Measurements from ENCODE around the gene GON4L. TPM values are rescaled to one million over a fixed set of nuclear protein-coding genes. Genes with fewer than 3 reads are reported as not detected.

GON4L gene
- total and polyA plus RNA-seq, 2 experiments from 2014 or later = 45.2 to 93.1 TPM

DNA sequence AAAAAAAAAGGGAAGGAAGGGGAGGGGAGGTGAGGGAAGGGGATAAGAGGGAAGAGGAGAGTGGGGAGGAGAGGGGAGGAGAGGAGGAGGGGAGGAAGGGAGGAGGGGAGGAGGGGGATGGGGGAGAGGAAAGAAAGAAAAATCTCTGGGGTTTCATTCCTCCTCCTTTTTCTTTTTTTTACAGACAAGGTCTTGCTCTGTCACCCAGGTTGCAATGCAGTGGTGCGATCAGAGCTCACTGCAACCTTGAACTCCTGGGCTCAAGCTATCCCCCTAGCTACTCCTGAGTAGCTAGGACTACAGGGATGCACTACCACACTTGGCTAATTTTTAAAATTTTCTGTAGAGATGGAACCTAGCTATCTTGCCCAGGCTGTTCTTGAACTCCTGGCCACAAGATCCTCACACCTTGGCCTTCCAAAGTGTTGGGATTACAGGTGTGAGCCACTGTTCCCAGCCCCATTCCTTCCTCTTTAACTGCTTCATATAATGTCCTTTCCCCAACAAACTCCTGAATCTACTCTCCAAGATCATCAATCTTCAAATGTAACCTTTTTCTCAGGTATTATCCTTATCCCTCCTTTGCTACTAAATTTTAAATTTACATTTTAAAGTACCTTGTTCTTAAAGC is 23.2 kb downstream of the GON4L start (continued):
- TF ChIP-seq, protein P1, sequence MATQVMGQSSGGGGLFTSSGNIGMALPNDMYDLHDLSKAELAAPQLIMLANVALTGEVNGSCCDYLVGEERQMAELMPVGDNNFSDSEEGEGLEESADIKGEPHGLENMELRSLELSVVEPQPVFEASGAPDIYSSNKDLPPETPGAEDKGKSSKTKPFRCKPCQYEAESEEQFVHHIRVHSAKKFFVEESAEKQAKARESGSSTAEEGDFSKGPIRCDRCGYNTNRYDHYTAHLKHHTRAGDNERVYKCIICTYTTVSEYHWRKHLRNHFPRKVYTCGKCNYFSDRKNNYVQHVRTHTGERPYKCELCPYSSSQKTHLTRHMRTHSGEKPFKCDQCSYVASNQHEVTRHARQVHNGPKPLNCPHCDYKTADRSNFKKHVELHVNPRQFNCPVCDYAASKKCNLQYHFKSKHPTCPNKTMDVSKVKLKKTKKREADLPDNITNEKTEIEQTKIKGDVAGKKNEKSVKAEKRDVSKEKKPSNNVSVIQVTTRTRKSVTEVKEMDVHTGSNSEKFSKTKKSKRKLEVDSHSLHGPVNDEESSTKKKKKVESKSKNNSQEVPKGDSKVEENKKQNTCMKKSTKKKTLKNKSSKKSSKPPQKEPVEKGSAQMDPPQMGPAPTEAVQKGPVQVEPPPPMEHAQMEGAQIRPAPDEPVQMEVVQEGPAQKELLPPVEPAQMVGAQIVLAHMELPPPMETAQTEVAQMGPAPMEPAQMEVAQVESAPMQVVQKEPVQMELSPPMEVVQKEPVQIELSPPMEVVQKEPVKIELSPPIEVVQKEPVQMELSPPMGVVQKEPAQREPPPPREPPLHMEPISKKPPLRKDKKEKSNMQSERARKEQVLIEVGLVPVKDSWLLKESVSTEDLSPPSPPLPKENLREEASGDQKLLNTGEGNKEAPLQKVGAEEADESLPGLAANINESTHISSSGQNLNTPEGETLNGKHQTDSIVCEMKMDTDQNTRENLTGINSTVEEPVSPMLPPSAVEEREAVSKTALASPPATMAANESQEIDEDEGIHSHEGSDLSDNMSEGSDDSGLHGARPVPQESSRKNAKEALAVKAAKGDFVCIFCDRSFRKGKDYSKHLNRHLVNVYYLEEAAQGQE (IDR thresholded peaks at IDR 0.05; ENCODE audit: unreplicated experiment) = no peak
- TF ChIP-seq, protein P2, sequence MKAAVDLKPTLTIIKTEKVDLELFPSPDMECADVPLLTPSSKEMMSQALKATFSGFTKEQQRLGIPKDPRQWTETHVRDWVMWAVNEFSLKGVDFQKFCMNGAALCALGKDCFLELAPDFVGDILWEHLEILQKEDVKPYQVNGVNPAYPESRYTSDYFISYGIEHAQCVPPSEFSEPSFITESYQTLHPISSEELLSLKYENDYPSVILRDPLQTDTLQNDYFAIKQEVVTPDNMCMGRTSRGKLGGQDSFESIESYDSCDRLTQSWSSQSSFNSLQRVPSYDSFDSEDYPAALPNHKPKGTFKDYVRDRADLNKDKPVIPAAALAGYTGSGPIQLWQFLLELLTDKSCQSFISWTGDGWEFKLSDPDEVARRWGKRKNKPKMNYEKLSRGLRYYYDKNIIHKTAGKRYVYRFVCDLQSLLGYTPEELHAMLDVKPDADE (IDR thresholded peaks at IDR 0.05) = no peak
- no peak for TF ChIP-seq STAT1 (IDR thresholded peaks at IDR 0.05; ENCODE audit: unreplicated experiment)
- no peak for TF ChIP-seq NANOG (IDR thresholded peaks at IDR 0.05; ENCODE audit: borderline replicate concordance)
- no peak for TF ChIP-seq ZNF331 (CRISPR knock-in tag; IDR thresholded peaks at IDR 0.05; ENCODE audit: low read depth)
- TF ChIP-seq POLR2AphosphoS5 (IDR thresholded peaks at IDR 0.05; ENCODE audit: low read depth) = no peak
- TF ChIP-seq EZH2 (IDR thresholded peaks at IDR 0.05; ENCODE audit: low read depth, unreplicated experiment) = no peak
- TF ChIP-seq, protein P3, sequence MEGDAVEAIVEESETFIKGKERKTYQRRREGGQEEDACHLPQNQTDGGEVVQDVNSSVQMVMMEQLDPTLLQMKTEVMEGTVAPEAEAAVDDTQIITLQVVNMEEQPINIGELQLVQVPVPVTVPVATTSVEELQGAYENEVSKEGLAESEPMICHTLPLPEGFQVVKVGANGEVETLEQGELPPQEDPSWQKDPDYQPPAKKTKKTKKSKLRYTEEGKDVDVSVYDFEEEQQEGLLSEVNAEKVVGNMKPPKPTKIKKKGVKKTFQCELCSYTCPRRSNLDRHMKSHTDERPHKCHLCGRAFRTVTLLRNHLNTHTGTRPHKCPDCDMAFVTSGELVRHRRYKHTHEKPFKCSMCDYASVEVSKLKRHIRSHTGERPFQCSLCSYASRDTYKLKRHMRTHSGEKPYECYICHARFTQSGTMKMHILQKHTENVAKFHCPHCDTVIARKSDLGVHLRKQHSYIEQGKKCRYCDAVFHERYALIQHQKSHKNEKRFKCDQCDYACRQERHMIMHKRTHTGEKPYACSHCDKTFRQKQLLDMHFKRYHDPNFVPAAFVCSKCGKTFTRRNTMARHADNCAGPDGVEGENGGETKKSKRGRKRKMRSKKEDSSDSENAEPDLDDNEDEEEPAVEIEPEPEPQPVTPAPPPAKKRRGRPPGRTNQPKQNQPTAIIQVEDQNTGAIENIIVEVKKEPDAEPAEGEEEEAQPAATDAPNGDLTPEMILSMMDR (conservative IDR thresholded peaks at IDR 0.05; ENCODE audit: low read depth in 2 of 2) = no peak

DNA sequence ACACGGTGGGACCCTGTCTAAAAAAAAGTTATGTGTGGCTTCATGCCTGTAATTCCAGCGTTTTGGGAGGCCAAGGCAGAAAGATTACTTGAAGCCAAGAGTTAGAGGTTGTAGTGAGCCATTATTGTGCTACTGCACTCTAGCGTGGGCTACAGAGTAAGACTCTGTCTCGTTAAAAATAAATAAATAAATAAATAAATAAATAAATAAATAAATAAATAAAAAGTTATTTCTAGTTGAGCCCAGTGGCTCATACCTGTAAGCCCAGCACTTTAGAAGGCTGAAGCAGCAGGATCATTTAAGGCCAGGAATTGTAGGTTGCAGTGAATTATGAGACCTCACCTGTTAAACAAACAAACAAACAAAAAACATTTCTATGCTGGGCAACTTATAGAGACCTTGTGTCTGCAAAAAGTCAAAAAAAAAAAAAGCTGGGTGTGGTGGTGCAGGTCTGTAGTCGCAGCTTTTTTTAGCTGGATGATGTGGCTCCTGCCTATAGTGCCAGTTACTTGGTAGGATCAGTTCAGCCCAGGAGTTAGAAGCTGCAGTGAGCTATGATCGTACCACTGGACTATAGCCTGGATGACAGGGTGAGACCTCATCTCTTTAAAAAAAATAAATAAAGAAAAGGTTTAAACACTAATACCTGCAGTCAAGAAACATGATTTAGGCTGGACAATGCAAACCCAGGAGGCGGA is 25.6 kb downstream of the GON4L start:
- Histone ChIP-seq H3K4me1 (ENCODE audit: insufficient read depth) (no peaks in the 10 kb centered on the region), H3K9me2 (ENCODE audit: insufficient read depth) (no peaks in the 10 kb centered on the region), H3K4me2 (no peak overlapping the region), H3K27ac (ENCODE audit: low read depth) (no peak overlapping the region), H3K27me3 (ENCODE audit: insufficient read depth) (no peaks in the 10 kb centered on the region), H2AFZ (no peak overlapping the region), H3K4me3 (no peak overlapping the region), H3F3A (replicated peaks; ENCODE audit: low read depth) (peaks cover under 1% of the 10 kb centered on the region; the same call in 1 of the 2 replicates), H3K79me2 (replicated peaks; ENCODE audit: insufficient read depth) (peaks cover 40% of the 10 kb centered on the region), H4K20me1 (replicated peaks; ENCODE audit: insufficient read depth) (no peaks in the 10 kb centered on the region; the same call in 1 of the 2 replicates), H3K36me3 (ENCODE audit: insufficient read depth) (peaks cover 5% of the 10 kb centered on the region; the same call in 1 of the 2 replicates)
- peaks cover 4% of the 10 kb centered on the region for H3K27me3 Mint-ChIP-seq (ENCODE audit: insufficient read depth, low read depth, poor library complexity)
- no peak overlapping the region for H3K27ac Mint-ChIP-seq
- DNase-seq (ENCODE audit: low spot score) (no peak), ATAC-seq (no peak)
- peaks cover 9% of the 10 kb centered on the region for H3K4me1 Mint-ChIP-seq
- H3K9me3 Mint-ChIP-seq = no peaks in the 10 kb centered on the region; the same call in 2 of the 3 replicates
- H3K36me3 Mint-ChIP-seq (ENCODE audit: low read depth) = peaks cover 33% of the 10 kb centered on the region
- H3K4me3 Mint-ChIP-seq = no peak overlapping the region
- TF ChIP-seq EZH2phosphoT487 (IDR thresholded peaks at IDR 0.05; ENCODE audit: unreplicated experiment) (no peak), JUNB (IDR thresholded peaks at IDR 0.05; ENCODE audit: unreplicated experiment) (no peak)
- TF ChIP-seq, protein P2 (IDR thresholded peaks at IDR 0.05) = no peak
